ENCODE measurements around the gene IL12RB1.
"Not testable (repeated sequence)": the region's sequence is repeated elsewhere in the genome, so short reads cannot be mapped to it uniquely, and the experiment has no call there.

The IL12RB1 gene

GRCh38 chr19:18110609-18111232 lies 24.0 kb upstream of the IL12RB1 start:
- no peak for DNase-seq

- peak; percentile 52 for DNase-seq
These were observed 23.2 kb upstream of the IL12RB1 start for GRCh38 chr19:18109733-18110608.

- no peak for DNase-seq
These were observed 22.6 kb upstream of the IL12RB1 start for GRCh38 chr19:18109341-18109732.

GRCh38 chr19:18108897-18109296 lies 22.2 kb upstream of the IL12RB1 start:
- DNase-seq, result no peak

GRCh38 chr19:18107235-18107634 lies 20.5 kb upstream of the IL12RB1 start:
- DNase-seq, result no peak

GRCh38 chr19:18105259-18105658 lies 18.5 kb upstream of the IL12RB1 start:
- not testable (repeated sequence) for DNase-seq

GRCh38 chr19:18104793-18105131 lies 18.0 kb upstream of the IL12RB1 start:
- no peak for DNase-seq

- no peak for DNase-seq
These were observed 16.3 kb upstream of the IL12RB1 start for GRCh38 chr19:18102916-18103542.

GRCh38 chr19:18101268-18101667 lies 14.5 kb upstream of the IL12RB1 start:
- no peak for DNase-seq

- no peak for DNase-seq
These were observed 14.0 kb upstream of the IL12RB1 start for GRCh38 chr19:18100710-18101109.

GRCh38 chr19:18099623-18099995 lies 12.9 kb upstream of the IL12RB1 start:
- no peak for DNase-seq

GRCh38 chr19:18098891-18099622 lies 12.3 kb upstream of the IL12RB1 start:
- DNase-seq, result no peak

GRCh38 chr19:18097993-18098890 lies 11.5 kb upstream of the IL12RB1 start:
- no peak for DNase-seq

GRCh38 chr19:18097217-18097992 lies 10.7 kb upstream of the IL12RB1 start, which contains the start of gene MAST3:
TSS of gene MAST3 (plus strand) at chr19:18097778. CDS start at chr19:18097793, 15 bp downstream.
- peak; percentile 86 for DNase-seq

- no peak for DNase-seq
These were observed 9.5 kb upstream of the IL12RB1 start for GRCh38 chr19:18096258-18096657.

- no peak for DNase-seq
These were observed 6.9 kb upstream of the IL12RB1 start for GRCh38 chr19:18093439-18094161.

GRCh38 chr19:18091217-18091608 lies 4.5 kb upstream of the IL12RB1 start:
- peak; percentile 85 for DNase-seq

- DNase-seq, result no peak
These were observed 3.9 kb upstream of the IL12RB1 start for GRCh38 chr19:18090545-18091216.

- no peak for DNase-seq
These were observed 3.0 kb upstream of the IL12RB1 start for GRCh38 chr19:18089726-18090125.

- peak; percentile 70 for DNase-seq
These were observed 2.4 kb upstream of the IL12RB1 start for GRCh38 chr19:18089096-18089541.
